Endometrium (tissue), 2 donors: Measurements from ENCODE around the gene PHLDA1.
"Not testable (repeated sequence)": the region's sequence is repeated elsewhere in the genome, so short reads cannot be mapped to it uniquely, and the experiment has no call there.

ENCODE experiments used
- FAIRE-seq: peaks from 2 replicates; lab custom pipeline; 2012; peaks lifted over from hg19 to GRCh38; lab: Jason Lieb, UNC
- donor health status: control.
- donor health status: control.

PHLDA1 gene

GRCh38 chr12:75984577-75985182 is 46.9 kb downstream of the PHLDA1 start:
- FAIRE-seq = no peak

- FAIRE-seq = not testable (repeated sequence)
Measured at GRCh38 chr12:75983851-75984250, 47.7 kb downstream of the PHLDA1 start.

DNA sequence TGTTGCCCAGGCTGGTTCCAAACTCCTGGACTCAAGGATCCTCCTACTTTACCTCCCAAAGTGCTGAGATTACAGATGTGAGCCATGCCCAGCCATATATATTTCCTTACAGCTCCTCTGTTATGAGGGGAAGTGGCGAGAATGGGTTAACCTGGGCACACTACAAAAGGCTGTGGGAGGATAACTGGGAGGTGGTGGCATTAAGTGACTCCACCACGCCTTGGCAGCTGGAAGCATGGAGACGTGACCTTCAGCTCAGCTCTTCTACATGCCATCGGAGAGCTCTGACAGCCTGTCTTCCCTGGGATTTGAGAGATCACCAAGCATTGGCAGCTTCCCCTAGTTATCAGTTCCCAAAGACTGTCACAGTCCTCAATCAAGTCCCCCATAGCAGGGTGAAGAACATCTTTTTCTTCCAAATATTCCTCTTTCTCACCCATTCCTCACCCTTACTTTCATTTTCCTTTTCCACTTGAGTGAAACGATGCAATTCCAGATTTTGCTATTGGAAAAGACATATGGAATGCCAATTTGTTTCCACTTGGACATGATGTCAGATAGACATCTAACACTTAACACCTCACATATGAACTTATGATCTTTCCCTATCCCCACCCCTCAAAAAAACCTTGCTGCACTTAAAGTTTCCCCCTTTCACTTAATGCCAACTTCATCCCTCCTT is 48.5 kb downstream of the PHLDA1 start:
- no peak for FAIRE-seq

- no peak for FAIRE-seq
Measured at GRCh38 chr12:75982169-75982564, 49.4 kb downstream of the PHLDA1 start.

DNA sequence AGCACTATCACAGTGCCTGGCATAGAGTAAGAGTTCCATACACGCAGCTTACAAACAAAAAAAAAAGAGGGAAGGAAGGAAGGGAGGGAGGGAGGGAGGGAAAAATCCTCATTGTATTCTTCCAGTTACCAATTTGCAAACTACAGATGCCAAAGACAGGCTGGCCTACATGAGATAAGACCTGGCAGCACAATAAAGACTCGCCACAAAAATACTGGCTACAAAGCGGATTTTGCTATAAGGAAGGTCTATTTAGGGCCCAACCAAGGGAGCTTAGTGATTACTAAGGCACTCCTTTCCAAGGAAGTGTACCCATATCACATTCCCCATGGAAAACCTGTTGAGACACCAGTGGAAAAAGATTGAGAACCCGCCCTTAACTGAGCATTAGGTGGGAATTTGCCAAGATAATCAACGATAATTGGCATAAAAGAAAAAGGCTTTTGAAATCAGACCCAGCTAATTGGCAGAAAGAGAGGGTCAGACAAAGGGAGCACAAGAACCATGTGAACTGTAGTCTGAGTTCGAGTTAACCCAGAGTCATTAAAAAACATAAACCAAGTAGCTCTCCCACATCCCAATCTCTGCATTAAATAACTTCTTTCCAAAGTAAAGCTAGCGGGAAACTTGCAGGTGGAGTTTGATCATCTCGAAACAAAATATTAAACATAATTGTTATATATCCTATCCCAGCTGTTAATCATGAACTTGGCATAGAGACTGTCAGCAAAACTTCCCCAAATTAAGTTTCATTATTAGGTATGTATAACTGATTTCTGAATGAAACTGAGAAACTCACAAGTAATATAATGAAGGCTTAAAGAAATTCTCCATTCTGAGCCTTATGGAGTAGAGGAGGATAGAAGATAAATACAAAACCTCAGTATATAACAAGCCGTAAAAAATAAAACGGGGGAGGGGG is 50.1 kb downstream of the PHLDA1 start:
- no peak for FAIRE-seq

DNA sequence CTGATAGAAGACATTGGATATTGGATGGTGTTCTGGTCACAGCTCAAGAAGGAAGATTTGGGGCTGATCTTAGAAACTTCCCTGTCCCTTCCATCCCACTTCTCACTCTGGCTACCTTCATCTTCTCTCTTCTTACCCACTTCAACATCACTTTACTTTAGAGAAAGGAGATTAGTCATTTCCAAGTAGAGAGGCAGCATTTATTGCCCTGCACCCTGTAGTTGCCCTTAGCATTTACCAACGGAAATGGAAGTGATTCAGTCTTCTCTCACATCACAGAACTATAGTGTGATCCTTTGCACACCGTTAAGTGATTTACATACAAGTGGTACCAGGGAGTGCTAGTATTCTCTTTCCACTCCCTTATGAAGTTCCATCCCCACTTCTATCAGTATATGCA is 52.4 kb downstream of the PHLDA1 start:
- no peak for FAIRE-seq

DNA sequence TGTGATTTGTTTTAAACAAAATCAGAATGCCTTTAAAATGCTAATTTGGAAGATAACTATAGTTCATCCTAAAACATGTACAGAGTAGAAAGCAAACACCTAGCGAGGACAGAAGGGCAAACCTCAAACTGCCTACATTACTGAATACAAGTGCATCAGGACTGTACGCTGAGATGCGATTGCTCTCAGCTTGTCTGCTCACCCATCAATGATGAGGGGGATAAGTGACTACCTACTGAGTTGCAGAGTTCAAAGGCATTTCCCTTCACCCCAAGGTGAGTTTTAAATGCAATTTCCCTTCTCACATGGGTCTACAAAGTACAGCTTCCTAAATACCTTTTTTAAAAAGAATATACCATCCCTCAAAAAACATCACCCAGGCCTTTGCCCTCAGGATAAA is 52.9 kb downstream of the PHLDA1 start:
- no peak for FAIRE-seq

DNA sequence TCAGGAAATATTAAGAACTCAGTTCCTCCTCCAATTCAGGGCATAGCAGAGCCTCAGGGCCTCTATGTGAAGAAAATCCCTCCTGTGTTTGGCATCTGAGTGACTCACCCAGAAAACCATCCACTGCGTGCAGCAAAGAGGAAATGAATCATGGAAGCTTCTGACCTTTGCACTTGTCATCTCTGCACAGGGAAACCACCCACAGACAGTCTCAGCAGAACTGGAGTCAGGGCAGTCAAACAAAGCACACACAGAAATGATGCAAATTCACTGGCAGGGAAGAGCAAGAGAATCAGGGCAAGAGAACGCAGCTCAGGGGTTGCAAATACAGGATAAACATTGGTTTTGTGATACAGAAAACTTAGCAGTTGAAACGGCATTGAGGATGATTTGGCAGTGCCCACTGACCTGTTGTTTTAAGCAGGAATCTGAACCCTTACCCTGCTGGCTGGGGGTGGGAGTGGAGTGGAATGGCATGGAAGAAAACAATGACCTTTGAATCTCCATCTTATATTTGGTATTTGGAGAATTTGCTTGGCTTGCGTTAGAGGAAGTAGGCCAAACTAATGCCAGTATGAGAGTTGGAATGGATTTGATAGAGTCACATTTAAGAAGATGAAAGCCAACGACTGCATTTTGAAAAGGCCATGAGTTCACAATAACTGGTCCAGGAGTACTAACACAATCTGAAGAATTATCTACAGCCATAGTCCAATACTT is 53.5 kb downstream of the PHLDA1 start:
- no peak for FAIRE-seq

- FAIRE-seq = no peak
Measured at GRCh38 chr12:75977590-75977951, 54.0 kb downstream of the PHLDA1 start.

DNA sequence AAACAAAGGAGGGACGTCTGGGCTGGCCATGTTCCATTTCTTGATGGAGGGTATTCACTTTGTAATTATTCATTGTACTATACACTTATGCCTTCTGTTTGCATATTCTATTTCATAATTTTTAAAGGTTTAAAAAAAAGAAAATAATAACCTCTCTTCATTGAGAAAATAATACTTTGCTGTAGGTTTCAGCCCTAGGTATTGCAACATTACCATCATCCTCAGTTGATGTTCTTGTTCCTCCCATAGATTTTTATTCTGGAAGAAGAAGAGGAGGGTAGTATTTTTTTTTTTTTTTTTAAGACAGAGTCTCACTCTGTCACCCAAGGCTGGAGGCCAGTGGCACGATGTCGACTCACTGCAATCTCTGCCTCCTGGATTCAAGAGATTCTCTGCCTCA is 54.7 kb downstream of the PHLDA1 start:
- FAIRE-seq = no peak

- no peak for FAIRE-seq
Measured at GRCh38 chr12:75976113-75976512, 55.5 kb downstream of the PHLDA1 start.

DNA sequence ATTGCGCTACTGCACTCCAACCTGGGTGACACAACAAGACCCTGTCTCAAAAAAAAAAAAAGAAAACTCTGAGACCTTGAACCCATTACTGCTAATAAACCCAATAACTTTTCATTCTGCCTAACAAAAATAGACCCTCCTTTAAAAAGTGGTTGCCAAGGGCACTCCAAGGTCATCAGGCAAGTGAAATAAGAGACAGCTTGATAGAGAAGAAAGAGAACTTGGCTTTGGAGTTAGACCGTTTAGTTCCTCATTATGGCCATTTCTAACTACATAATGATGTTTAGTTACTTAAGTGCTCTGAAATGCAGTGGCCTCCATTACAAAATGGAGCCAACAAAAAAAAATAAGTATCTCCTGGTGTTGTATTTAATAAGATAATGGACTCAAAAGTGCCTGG is 55.9 kb downstream of the PHLDA1 start:
- FAIRE-seq = no peak
